HepG2 (cell line): ENCODE data around the gene MUL1. TPM values are rescaled to one million over a fixed set of nuclear protein-coding genes. Genes with fewer than 3 reads are reported as not detected.

ENCODE experiments used
- HOXA5 ChIP-seq: sonication (generic); formaldehyde crosslinking; IDR thresholded peaks from 2 replicates; pipeline ENCODE4 v1.4.0; 2020; ENCODE audit warnings: missing genetic modification reagents
- JARID2 ChIP-seq: sonication (generic); formaldehyde crosslinking; IDR thresholded peaks from 2 replicates; pipeline ENCODE4 v1.8.1; 2023; ENCODE audit warnings: missing genetic modification reagents, inconsistent platforms; ENCODE audit not compliant: insufficient replicate concordance
- MED8 ChIP-seq: sonication (generic); formaldehyde crosslinking; IDR thresholded peaks from 2 replicates; pipeline ENCODE4 v1.8.1; 2023; ENCODE audit warnings: mild to moderate bottlenecking, missing genetic modification reagents; ENCODE audit not compliant: insufficient replicate concordance
- PHF21A ChIP-seq: sonication (generic); formaldehyde crosslinking; IDR thresholded peaks from 2 replicates; pipeline ENCODE4 v1.5.0; 2020; ENCODE audit warnings: mild to moderate bottlenecking, missing genetic modification reagents
- TAF15 ChIP-seq: fragments of 200-400 bp; formaldehyde crosslinking; IDR thresholded peaks from one replicate; pipeline ENCODE4 v1.6.1; 2018; ENCODE audit warnings: mild to moderate bottlenecking, low read depth, low read length; ENCODE audit not compliant: poor library complexity, severe bottlenecking
- ZNF160 ChIP-seq: sonication (generic); formaldehyde crosslinking; IDR thresholded peaks from 2 replicates; pipeline ENCODE4 v1.8.0; 2022; ENCODE audit warnings: mild to moderate bottlenecking, inconsistent platforms, missing genetic modification reagents
- ZNF501 ChIP-seq: sonication (generic); formaldehyde crosslinking; IDR thresholded peaks from 2 replicates; pipeline ENCODE4 v1.5.1; 2020; ENCODE audit warnings: mild to moderate bottlenecking, moderate library complexity, missing genetic modification reagents
- ZNF607 ChIP-seq: sonication (generic); formaldehyde crosslinking; IDR thresholded peaks from 2 replicates; pipeline ENCODE4 v1.5.1; 2020; ENCODE audit warnings: missing genetic modification reagents, mild to moderate bottlenecking, borderline replicate concordance
- ZNF687 ChIP-seq: sonication (generic); formaldehyde crosslinking; IDR thresholded peaks from 2 replicates; pipeline ENCODE4 v1.5.1; 2020; ENCODE audit warnings: mild to moderate bottlenecking, missing genetic modification reagents, moderate library complexity
- ZXDC ChIP-seq: sonication (generic); formaldehyde crosslinking; IDR thresholded peaks from 2 replicates; pipeline ENCODE4 v1.5.0; 2020; ENCODE audit warnings: mild to moderate bottlenecking, missing genetic modification reagents
- polyA plus RNA-seq, 8 experiments: library from polyadenylated mRNA; depleted of rRNA in 3 of 8; stranded (reverse) in 7 of 8; unstranded in 1 of 8; fragments of >200 nt; fragmentation: Illumina TruSeq in 4 of 8; extraction: Trizol in 4 of 8; gene quantifications; 2 replicates each; pipeline versions ENCODE4 v1.2.1 to v1.2.3, GENCODE V29; 2011 to 2016; ENCODE audit warnings: low read depth in 4 of 8, missing spikeins in 1 of 8, mixed read lengths in 1 of 8; ENCODE audit not compliant: insufficient read depth in 1 of 8
- total RNA-seq, 5 experiments: library from RNA; depleted of rRNA; stranded (reverse); fragments of >200 nt; fragmentation: Illumina TruSeq; extraction: Trizol; gene quantifications; 2 replicates each; pipeline ENCODE4 v1.2.3, GENCODE V29; 2016; ENCODE audit warnings: low read depth in 1 of 5
- TF ChIP-seq, protein P1 (sequence below): sonication (generic); formaldehyde crosslinking; IDR thresholded peaks from 2 replicates; pipeline ENCODE4 v1.5.0; 2020; ENCODE audit warnings: mild to moderate bottlenecking, missing genetic modification reagents, borderline replicate concordance
- TF ChIP-seq, protein P2 (sequence below): sonication (generic); formaldehyde crosslinking; IDR thresholded peaks from 2 replicates; pipeline ENCODE4 v1.5.1; 2020; ENCODE audit warnings: missing genetic modification reagents, mild to moderate bottlenecking, borderline replicate concordance

The MUL1 gene
- total and polyA plus RNA-seq, 2 of the 13 experiments (the other 11 are each of a cell fraction or from before 2014, with no cell fraction given), result 21.5 to 26.5 TPM

DNA sequence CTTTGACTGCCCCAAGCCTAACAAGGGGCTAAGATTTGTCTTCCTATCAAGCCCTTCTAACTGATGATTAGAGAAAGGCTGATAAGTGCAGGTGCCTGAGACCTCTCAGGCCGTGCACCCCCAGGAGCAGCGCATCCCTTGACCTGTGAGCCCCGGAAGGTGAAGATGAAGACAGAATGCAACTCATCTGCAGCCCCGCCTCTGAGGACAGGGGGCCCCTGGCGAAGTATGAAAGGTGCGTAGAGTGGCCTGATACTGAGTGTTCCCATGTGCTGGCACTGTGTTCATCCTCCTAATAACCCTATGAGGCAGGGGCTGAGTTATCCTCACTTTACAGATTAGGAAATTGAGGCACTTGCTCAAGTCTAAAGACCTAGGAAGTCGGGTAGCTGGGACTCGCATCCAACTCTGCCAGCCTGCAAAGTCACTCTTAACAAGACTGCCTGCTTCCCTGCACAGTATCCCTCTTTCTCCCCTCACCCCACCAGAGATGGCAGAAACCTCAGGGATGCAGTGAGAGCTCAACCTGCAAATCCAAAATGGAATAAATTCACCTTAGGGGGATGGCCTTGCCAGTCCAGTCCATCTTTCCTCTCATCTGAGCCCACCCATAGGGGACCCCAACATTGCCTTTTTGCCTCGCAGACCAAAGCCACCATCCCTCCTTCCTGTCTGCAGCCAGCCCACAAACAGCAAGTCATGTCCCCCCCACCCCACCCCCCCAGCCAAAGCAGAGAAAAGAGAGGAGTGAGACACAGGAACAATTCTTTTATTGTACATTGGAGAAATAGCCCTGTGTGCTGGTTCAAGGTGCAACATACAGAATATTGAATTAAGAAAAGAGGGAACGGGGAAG lies 26.1 kb downstream of the MUL1 start (continued):
- TF ChIP-seq, protein P1, sequence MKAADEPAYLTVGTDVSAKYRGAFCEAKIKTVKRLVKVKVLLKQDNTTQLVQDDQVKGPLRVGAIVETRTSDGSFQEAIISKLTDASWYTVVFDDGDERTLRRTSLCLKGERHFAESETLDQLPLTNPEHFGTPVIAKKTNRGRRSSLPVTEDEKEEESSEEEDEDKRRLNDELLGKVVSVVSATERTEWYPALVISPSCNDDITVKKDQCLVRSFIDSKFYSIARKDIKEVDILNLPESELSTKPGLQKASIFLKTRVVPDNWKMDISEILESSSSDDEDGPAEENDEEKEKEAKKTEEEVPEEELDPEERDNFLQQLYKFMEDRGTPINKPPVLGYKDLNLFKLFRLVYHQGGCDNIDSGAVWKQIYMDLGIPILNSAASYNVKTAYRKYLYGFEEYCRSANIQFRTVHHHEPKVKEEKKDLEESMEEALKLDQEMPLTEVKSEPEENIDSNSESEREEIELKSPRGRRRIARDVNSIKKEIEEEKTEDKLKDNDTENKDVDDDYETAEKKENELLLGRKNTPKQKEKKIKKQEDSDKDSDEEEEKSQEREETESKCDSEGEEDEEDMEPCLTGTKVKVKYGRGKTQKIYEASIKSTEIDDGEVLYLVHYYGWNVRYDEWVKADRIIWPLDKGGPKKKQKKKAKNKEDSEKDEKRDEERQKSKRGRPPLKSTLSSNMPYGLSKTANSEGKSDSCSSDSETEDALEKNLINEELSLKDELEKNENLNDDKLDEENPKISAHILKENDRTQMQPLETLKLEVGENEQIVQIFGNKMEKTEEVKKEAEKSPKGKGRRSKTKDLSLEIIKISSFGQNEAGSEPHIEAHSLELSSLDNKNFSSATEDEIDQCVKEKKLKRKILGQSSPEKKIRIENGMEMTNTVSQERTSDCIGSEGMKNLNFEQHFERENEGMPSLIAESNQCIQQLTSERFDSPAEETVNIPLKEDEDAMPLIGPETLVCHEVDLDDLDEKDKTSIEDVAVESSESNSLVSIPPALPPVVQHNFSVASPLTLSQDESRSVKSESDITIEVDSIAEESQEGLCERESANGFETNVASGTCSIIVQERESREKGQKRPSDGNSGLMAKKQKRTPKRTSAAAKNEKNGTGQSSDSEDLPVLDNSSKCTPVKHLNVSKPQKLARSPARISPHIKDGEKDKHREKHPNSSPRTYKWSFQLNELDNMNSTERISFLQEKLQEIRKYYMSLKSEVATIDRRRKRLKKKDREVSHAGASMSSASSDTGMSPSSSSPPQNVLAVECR (CRISPR knock-in tag), result peak; percentile 14; the same call in 1 of the 2 replicates
- TF ChIP-seq ZNF160 (CRISPR knock-in tag) (0 out of 2 replicates have a peak, but pooled peaks have one; percentile 18), PHF21A (CRISPR knock-in tag) (0 out of 2 replicates have a peak, but pooled peaks have one; percentile 51), ZXDC (CRISPR knock-in tag) (peak; percentile 55; the same call in 1 of the 2 replicates), JARID2 (no peak), HOXA5 (CRISPR knock-in tag) (0 out of 2 replicates have a peak, but pooled peaks have one; percentile 18), ZNF687 (peak; percentile 45; the same call in 1 of the 2 replicates), ZNF501 (peak; percentile 45), TAF15 (no peak), ZNF607 (CRISPR knock-in tag) (0 out of 2 replicates have a peak, but pooled peaks have one; percentile 39), MED8 (peak; percentile 50)
- TF ChIP-seq, protein P2, sequence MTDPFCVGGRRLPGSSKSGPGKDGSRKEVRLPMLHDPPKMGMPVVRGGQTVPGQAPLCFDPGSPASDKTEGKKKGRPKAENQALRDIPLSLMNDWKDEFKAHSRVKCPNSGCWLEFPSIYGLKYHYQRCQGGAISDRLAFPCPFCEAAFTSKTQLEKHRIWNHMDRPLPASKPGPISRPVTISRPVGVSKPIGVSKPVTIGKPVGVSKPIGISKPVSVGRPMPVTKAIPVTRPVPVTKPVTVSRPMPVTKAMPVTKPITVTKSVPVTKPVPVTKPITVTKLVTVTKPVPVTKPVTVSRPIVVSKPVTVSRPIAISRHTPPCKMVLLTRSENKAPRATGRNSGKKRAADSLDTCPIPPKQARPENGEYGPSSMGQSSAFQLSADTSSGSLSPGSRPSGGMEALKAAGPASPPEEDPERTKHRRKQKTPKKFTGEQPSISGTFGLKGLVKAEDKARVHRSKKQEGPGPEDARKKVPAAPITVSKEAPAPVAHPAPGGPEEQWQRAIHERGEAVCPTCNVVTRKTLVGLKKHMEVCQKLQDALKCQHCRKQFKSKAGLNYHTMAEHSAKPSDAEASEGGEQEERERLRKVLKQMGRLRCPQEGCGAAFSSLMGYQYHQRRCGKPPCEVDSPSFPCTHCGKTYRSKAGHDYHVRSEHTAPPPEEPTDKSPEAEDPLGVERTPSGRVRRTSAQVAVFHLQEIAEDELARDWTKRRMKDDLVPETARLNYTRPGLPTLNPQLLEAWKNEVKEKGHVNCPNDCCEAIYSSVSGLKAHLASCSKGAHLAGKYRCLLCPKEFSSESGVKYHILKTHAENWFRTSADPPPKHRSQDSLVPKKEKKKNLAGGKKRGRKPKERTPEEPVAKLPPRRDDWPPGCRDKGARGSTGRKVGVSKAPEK (CRISPR knock-in tag), result 0 out of 2 replicates have a peak, but pooled peaks have one; percentile 65
